IMR-90 (cell line): Measurements from ENCODE around the gene TBPL2.

ENCODE experiments used
- BHLHE40 ChIP-seq: fragments of 150-350 bp; IDR thresholded peaks from 2 replicates; pipeline ENCODE4 v1.6.1; 2016; ENCODE audit warnings: mild to moderate bottlenecking, low read depth, low read length
- CEBPB ChIP-seq: IDR thresholded peaks from 2 replicates; pipeline ENCODE4 v1.6.1; 2012; ENCODE audit warnings: low read depth, low read length, improper control_type of control experiment
- CTCF ChIP-seq: conservative IDR thresholded peaks from 2 replicates; pipeline ENCODE4 v1.5.1; 2012; ENCODE audit warnings: mild to moderate bottlenecking, low read depth, low read length, improper control_type of control experiment
- MAFK ChIP-seq: IDR thresholded peaks from 2 replicates; pipeline ENCODE4 v1.6.1; 2012; ENCODE audit warnings: low read depth, low read length, improper control_type of control experiment
- MAZ ChIP-seq: IDR thresholded peaks from 2 replicates; pipeline ENCODE4 v1.6.1; 2012; ENCODE audit warnings: low read depth, mild to moderate bottlenecking, low read length, improper control_type of control experiment, moderate library complexity, borderline replicate concordance
- MXI1 ChIP-seq: IDR thresholded peaks from 2 replicates; pipeline ENCODE4 v1.6.1; 2012; ENCODE audit warnings: low read depth, mild to moderate bottlenecking, low read length, moderate library complexity, borderline replicate concordance
- NFE2L2 ChIP-seq: fragments of 150-350 bp; IDR thresholded peaks from 2 replicates; pipeline ENCODE4 v1.6.1; 2016; ENCODE audit warnings: low read depth, mild to moderate bottlenecking, low read length
- POLR2A ChIP-seq: IDR thresholded peaks from 2 replicates; pipeline ENCODE4 v1.6.1; 2012; ENCODE audit warnings: mild to moderate bottlenecking, low read depth, low read length
- RCOR1 ChIP-seq: IDR thresholded peaks from 2 replicates; pipeline ENCODE4 v1.6.1; 2012; ENCODE audit warnings: mild to moderate bottlenecking, low read length, improper control_type of control experiment; ENCODE audit not compliant: insufficient replicate concordance
- RFX5 ChIP-seq: IDR thresholded peaks from 2 replicates; pipeline ENCODE4 v1.8.0; 2012; ENCODE audit warnings: low read depth, mild to moderate bottlenecking, low read length, moderate library complexity
- TF ChIP-seq, protein P1 (sequence below): fragments of 150-350 bp; IDR thresholded peaks from 2 replicates; pipeline ENCODE4 v1.6.1; 2016; ENCODE audit warnings: low read depth, mild to moderate bottlenecking, low read length, moderate library complexity, borderline replicate concordance

GRCh38 chr14:55417955-55418354, 22.5 kb downstream of the TBPL2 start:
- TF ChIP-seq CTCF (no peak), CEBPB (no peak), NFE2L2 (no peak), BHLHE40 (no peak), MAZ (no peak), POLR2A (no peak), MAFK (no peak), MXI1 (no peak), RFX5 (no peak), RCOR1 (no peak)
- TF ChIP-seq, protein P1, sequence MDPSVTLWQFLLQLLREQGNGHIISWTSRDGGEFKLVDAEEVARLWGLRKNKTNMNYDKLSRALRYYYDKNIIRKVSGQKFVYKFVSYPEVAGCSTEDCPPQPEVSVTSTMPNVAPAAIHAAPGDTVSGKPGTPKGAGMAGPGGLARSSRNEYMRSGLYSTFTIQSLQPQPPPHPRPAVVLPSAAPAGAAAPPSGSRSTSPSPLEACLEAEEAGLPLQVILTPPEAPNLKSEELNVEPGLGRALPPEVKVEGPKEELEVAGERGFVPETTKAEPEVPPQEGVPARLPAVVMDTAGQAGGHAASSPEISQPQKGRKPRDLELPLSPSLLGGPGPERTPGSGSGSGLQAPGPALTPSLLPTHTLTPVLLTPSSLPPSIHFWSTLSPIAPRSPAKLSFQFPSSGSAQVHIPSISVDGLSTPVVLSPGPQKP, result no peak
